ENCODE measurements around the gene COL4A1.

GRCh38 chr13:110114316-110114715 lies 192.6 kb downstream of the COL4A1 start:
- TF ChIP-seq CTCF (IDR thresholded peaks at IDR 0.05): no peak
- no peak for TF ChIP-seq POLR2A (IDR thresholded peaks at IDR 0.05)
- no peak for TF ChIP-seq POLR2AphosphoS5 (IDR thresholded peaks at IDR 0.05)

Data from upper lobe of left lung (tissue), 4 donors.